Keratinocyte (primary cell): ENCODE results near the gene TCF7L2. TPM values are rescaled to one million over a fixed set of nuclear protein-coding genes. Genes with fewer than 3 reads are reported as not detected.

ENCODE experiments used
- DNase-seq: peaks from one replicate; pipeline ENCODE4 v3.0.0-alpha.2; 2011; ENCODE audit warnings: low read depth, missing footprints, low spot score
- FAIRE-seq: peaks from 2 replicates; lab custom pipeline; 2011; peaks lifted over from hg19 to GRCh38; lab: Jason Lieb, UNC
- H2AFZ ChIP-seq: 2 replicates; pipeline ENCODE4 v1.6.0; 2012; ENCODE audit warnings: low read length, control low read depth, inconsistent platforms; ENCODE audit not compliant: control insufficient read depth
- H3K27ac ChIP-seq: 2 replicates; pipeline ENCODE4 v1.5.1; 2011; ENCODE audit warnings: low read length; ENCODE audit not compliant: control insufficient read depth, insufficient read depth
- H3K27me3 ChIP-seq: 3 replicates; pipeline ENCODE4 v1.6.0; 2011; ENCODE audit warnings: low read length; ENCODE audit not compliant: control insufficient read depth, insufficient read depth; ENCODE audit errors: extremely low read depth
- H3K36me3 ChIP-seq, 2 experiments: 2 replicates in 1 of 2; 3 replicates in 1 of 2; pipeline ENCODE4 v1.5.1; 2011; ENCODE audit warnings: low read length in 2 of 2, mild to moderate bottlenecking in 1 of 2; ENCODE audit not compliant: control insufficient read depth in 2 of 2, insufficient read depth in 2 of 2; ENCODE audit errors: extremely low read depth in 1 of 2
- H3K4me1 ChIP-seq: 3 replicates; pipeline ENCODE4 v1.5.1; 2011; ENCODE audit warnings: low read length; ENCODE audit not compliant: control insufficient read depth, insufficient read depth; ENCODE audit errors: extremely low read depth
- H3K4me2 ChIP-seq: 3 replicates; pipeline ENCODE4 v1.6.0; 2011; ENCODE audit warnings: low read depth, low read length; ENCODE audit not compliant: control insufficient read depth, insufficient read depth; ENCODE audit errors: extremely low read depth
- H3K4me3 ChIP-seq, 3 experiments: fragments of 200-600 bp in 1 of 3; sonication (generic) in 1 of 3; 2 replicates in 2 of 3; 3 replicates in 1 of 3; pipeline ENCODE4 v1.5.1; 2011 to 2016; ENCODE audit warnings: low read length in 3 of 3, mild to moderate bottlenecking in 3 of 3, control low read depth in 2 of 3, inconsistent platforms in 1 of 3, low read depth in 1 of 3, mixed read lengths in 1 of 3, mixed run types in 1 of 3, moderate library complexity in 1 of 3; ENCODE audit not compliant: control insufficient read depth in 2 of 3, insufficient read depth in 2 of 3; ENCODE audit errors: extremely low read depth in 1 of 3
- H3K79me2 ChIP-seq: 2 replicates; pipeline ENCODE4 v1.6.0; 2012; ENCODE audit warnings: low read length; ENCODE audit not compliant: control insufficient read depth, insufficient read depth
- H3K9ac ChIP-seq: 3 replicates; pipeline ENCODE4 v1.6.0; 2011; ENCODE audit warnings: low read length; ENCODE audit not compliant: control insufficient read depth, insufficient read depth; ENCODE audit errors: extremely low read depth
- H3K9me1 ChIP-seq: 3 replicates; pipeline ENCODE4 v1.6.0; 2011; ENCODE audit warnings: low read length; ENCODE audit not compliant: control insufficient read depth, insufficient read depth; ENCODE audit errors: extremely low read depth
- H3K9me3 ChIP-seq: 2 replicates; pipeline ENCODE4 v1.5.1; 2012; ENCODE audit warnings: low read depth, low read length; ENCODE audit not compliant: control insufficient read depth
- H4K20me1 ChIP-seq: 3 replicates; pipeline ENCODE4 v1.6.0; 2011; ENCODE audit warnings: low read length; ENCODE audit not compliant: control insufficient read depth, insufficient read depth; ENCODE audit errors: extremely low read depth
- EZH2 ChIP-seq: IDR thresholded peaks from one replicate; pipeline ENCODE4 v1.6.1; 2012; ENCODE audit warnings: inconsistent platforms, mild to moderate bottlenecking, low read length, moderate library complexity
- dilution Hi-C: fragments of 300-500 bp; cut with MboI; formaldehyde crosslinking; loops from one replicate; pipeline ENCODE4 v1.7.0; 2020; ENCODE audit warnings: low sequenced_read_pairs; ENCODE audit not compliant: extremely low pct_ligation_motif_present
- polyA plus RNA-seq, 5 experiments: library from polyadenylated mRNA; depleted of rRNA in 3 of 5; stranded (reverse) in 3 of 5; stranded (forward) in 1 of 5; unstranded in 1 of 5; fragments of >200 nt; gene quantifications; 1 replicate in 1 of 5; 2 replicates in 3 of 5; 3 replicates in 1 of 5; pipeline versions ENCODE4 v1.2.1 to v1.2.3, GENCODE V29; 2011 to 2012; ENCODE audit warnings: missing spikeins in 2 of 5, low read depth in 1 of 5, low replicate concordance in 1 of 5
- TF ChIP-seq, protein P1 (sequence below), 3 experiments: IDR thresholded peaks in 1 of 3; conservative IDR thresholded peaks in 1 of 3; optimal IDR thresholded peaks in 1 of 3; 2 replicates in 2 of 3; 3 replicates in 1 of 3; pipeline versions ENCODE3 to v1.5.1; 2011; ENCODE audit warnings: low read length in 3 of 3, mild to moderate bottlenecking in 3 of 3, moderate library complexity in 2 of 3, control low read depth in 1 of 3, inconsistent platforms in 1 of 3; ENCODE audit not compliant: insufficient read depth in 2 of 3; ENCODE audit errors: extremely low read depth in 1 of 3

The TCF7L2 gene
- polyA plus RNA-seq, 1 donor (not counting 4 experiments of a cell fraction or from before 2014, with no cell fraction given), result 2.5 TPM

DNA sequence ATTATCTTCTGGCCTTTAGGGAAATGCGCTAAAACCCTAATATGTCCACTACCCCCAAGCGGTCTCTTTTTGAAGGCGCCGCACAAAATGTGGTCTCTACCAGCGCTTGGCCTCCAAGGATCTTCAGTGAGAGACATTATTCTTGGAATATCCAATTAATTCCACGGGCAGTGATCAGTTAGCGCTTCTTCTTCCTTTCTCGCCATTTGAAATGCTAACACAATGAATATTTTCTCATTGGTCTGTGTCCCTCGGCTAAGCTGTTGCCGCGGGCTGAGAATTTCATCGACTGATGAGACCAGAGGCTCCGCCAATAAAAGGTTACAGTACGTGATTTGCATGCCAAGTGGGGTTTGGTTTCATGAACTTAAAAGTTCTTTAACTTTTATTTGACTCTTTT is 169.8 kb downstream of the TCF7L2 start:
- DNase-seq (no peak), FAIRE-seq (no peak)
- H3K9me3 ChIP-seq, result no peaks in the 10 kb centered on the region
- no peak for TF ChIP-seq EZH2
- TF ChIP-seq, protein P1, sequence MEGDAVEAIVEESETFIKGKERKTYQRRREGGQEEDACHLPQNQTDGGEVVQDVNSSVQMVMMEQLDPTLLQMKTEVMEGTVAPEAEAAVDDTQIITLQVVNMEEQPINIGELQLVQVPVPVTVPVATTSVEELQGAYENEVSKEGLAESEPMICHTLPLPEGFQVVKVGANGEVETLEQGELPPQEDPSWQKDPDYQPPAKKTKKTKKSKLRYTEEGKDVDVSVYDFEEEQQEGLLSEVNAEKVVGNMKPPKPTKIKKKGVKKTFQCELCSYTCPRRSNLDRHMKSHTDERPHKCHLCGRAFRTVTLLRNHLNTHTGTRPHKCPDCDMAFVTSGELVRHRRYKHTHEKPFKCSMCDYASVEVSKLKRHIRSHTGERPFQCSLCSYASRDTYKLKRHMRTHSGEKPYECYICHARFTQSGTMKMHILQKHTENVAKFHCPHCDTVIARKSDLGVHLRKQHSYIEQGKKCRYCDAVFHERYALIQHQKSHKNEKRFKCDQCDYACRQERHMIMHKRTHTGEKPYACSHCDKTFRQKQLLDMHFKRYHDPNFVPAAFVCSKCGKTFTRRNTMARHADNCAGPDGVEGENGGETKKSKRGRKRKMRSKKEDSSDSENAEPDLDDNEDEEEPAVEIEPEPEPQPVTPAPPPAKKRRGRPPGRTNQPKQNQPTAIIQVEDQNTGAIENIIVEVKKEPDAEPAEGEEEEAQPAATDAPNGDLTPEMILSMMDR (optimal IDR thresholded peaks at IDR 0.05 in 1 of 3, IDR thresholded peaks at IDR 0.05 in 1 of 3, conservative IDR thresholded peaks at IDR 0.05 in 1 of 3; ENCODE audit: extremely low read depth in 1 of 3, insufficient read depth in 2 of 3, low read length in 3 of 3), result no peak
- no peak overlapping the region for H2AFZ ChIP-seq
- no peaks in the 10 kb centered on the region for H3K9me1 ChIP-seq
- no peaks in the 10 kb centered on the region for H3K36me3 ChIP-seq
- H3K79me2 ChIP-seq, result no peaks in the 10 kb centered on the region
- no peak overlapping the region for H3K27ac ChIP-seq
- H3K4me2 ChIP-seq, result no peak overlapping the region
- no peak overlapping the region for H3K4me3 ChIP-seq
- dilution Hi-C loops, result no loop called here
- H3K4me1 ChIP-seq, result no peaks in the 10 kb centered on the region
- no peaks in the 10 kb centered on the region for H4K20me1 ChIP-seq
- no peaks in the 10 kb centered on the region for H3K27me3 ChIP-seq
- no peak overlapping the region for H3K9ac ChIP-seq

DNA sequence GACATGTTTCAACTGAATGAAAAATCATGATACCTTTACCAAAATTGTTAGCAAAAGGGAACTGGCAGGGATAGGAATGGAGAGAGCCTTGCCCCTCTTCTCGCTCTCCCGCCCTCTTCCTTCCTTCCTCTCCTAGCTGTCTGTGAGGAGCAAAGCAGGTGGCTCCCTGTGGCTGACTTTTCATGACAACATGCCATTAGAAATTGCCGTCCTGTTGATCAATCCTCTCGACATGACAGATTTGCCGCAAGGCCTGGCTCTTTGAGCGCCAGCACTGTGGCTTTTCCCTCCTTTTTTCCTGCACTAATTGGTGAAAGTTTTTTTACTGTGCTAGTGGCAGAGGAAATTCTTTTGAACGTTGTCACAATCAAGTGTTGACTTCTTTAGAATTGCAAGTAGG is 171.1 kb downstream of the TCF7L2 start:
- no peaks in the 10 kb centered on the region for H3K9me3 ChIP-seq
- no peak overlapping the region for H3K9ac ChIP-seq
- no peaks in the 10 kb centered on the region for H3K27me3 ChIP-seq
- H3K79me2 ChIP-seq, result no peaks in the 10 kb centered on the region
- no peak overlapping the region for H3K27ac ChIP-seq
- dilution Hi-C loops, result no loop called here
- H3K4me3 ChIP-seq, result no peak overlapping the region
- no peaks in the 10 kb centered on the region for H3K4me1 ChIP-seq
- no peaks in the 10 kb centered on the region for H4K20me1 ChIP-seq
- DNase-seq (no peak), FAIRE-seq (no peak)
- no peak overlapping the region for H3K4me2 ChIP-seq
- H2AFZ ChIP-seq, result no peak overlapping the region
- TF ChIP-seq, protein P1 (optimal IDR thresholded peaks at IDR 0.05 in 1 of 3, IDR thresholded peaks at IDR 0.05 in 1 of 3, conservative IDR thresholded peaks at IDR 0.05 in 1 of 3; ENCODE audit: extremely low read depth in 1 of 3, insufficient read depth in 2 of 3, low read length in 3 of 3), result no peak
- no peak for TF ChIP-seq EZH2
- no peaks in the 10 kb centered on the region for H3K9me1 ChIP-seq
- no peaks in the 10 kb centered on the region for H3K36me3 ChIP-seq
